GM12878 (cell line): ENCODE data around the gene GRIN2A. TPM values are rescaled to one million over a fixed set of nuclear protein-coding genes. Genes with fewer than 3 reads are reported as not detected.

Experiments
- ATF7 ChIP-seq: fragments of 450-650 bp; IDR thresholded peaks from 2 replicates; pipeline ENCODE4 v1.6.1; 2016; ENCODE audit warnings: low read depth, mild to moderate bottlenecking
- BACH1 ChIP-seq: fragments of 450-650 bp; IDR thresholded peaks from 2 replicates; pipeline ENCODE4 v1.6.1; 2017; ENCODE audit warnings: mild to moderate bottlenecking, borderline replicate concordance
- BHLHE40 ChIP-seq, 2 experiments: fragments of 450-650 bp in 1 of 2; IDR thresholded peaks; 2 replicates each; pipeline ENCODE4 v1.6.1; 2011 to 2017; ENCODE audit warnings: low read depth in 2 of 2, borderline replicate concordance in 1 of 2, improper control_type of control experiment in 1 of 2, low read length in 1 of 2, mild to moderate bottlenecking in 1 of 2
- CBX3 ChIP-seq: fragments of 200-600 bp; sonication (generic); IDR thresholded peaks from 2 replicates; pipeline ENCODE4 v1.6.1; 2016; ENCODE audit warnings: low read depth, borderline replicate concordance
- CHD2 ChIP-seq: IDR thresholded peaks from 2 replicates; pipeline ENCODE4 v1.6.1; 2011; ENCODE audit warnings: low read depth, low read length, improper control_type of control experiment, borderline replicate concordance
- ELK1 ChIP-seq: IDR thresholded peaks from 2 replicates; pipeline ENCODE4 v1.6.1; 2012; ENCODE audit warnings: low read depth, low read length, improper control_type of control experiment
- ESRRA ChIP-seq: IDR thresholded peaks from 2 replicates; pipeline ENCODE4 v1.6.1; 2012; ENCODE audit warnings: mild to moderate bottlenecking, low read length, improper control_type of control experiment
- IKZF2 ChIP-seq, 2 experiments: fragments of 450-650 bp; IDR thresholded peaks; 2 replicates each; pipeline ENCODE4 v1.6.1; 2017; ENCODE audit warnings: mild to moderate bottlenecking in 2 of 2, moderate library complexity in 2 of 2
- IRF4 ChIP-seq: IDR thresholded peaks from 2 replicates; pipeline ENCODE4 v1.6.1; 2011; ENCODE audit warnings: low read depth, low read length
- MEF2A ChIP-seq: IDR thresholded peaks from 2 replicates; pipeline ENCODE4 v1.6.1; 2011; ENCODE audit warnings: low read depth, mild to moderate bottlenecking, low read length, moderate library complexity; ENCODE audit not compliant: insufficient read depth
- NFYA ChIP-seq: IDR thresholded peaks from 2 replicates; pipeline ENCODE4 v1.6.1; 2011; ENCODE audit warnings: low read depth, mild to moderate bottlenecking, low read length, improper control_type of control experiment, borderline replicate concordance
- POU2F2 ChIP-seq: IDR thresholded peaks from 3 replicates; pipeline ENCODE4 v1.6.1; 2011; ENCODE audit warnings: low read depth, mild to moderate bottlenecking, low read length, borderline replicate concordance
- REST ChIP-seq: IDR thresholded peaks from 2 replicates; pipeline ENCODE4 v1.6.1; 2012; ENCODE audit warnings: mild to moderate bottlenecking, low read depth, low read length
- SKIL ChIP-seq: fragments of 450-650 bp; IDR thresholded peaks from 2 replicates; pipeline ENCODE4 v1.6.1; 2017; ENCODE audit warnings: mild to moderate bottlenecking, low read depth, inconsistent platforms; ENCODE audit not compliant: poor library complexity, severe bottlenecking
- SMAD5 ChIP-seq: IDR thresholded peaks from 2 replicates; pipeline ENCODE4 v1.6.1; 2016; ENCODE audit warnings: antibody characterized with exemption, low read depth
- SREBF1 ChIP-seq: IDR thresholded peaks from 2 replicates; pipeline ENCODE4 v1.6.1; 2012; ENCODE audit warnings: mild to moderate bottlenecking, low read length
- ZNF217 ChIP-seq: fragments of 450-650 bp; IDR thresholded peaks from 2 replicates; pipeline ENCODE4 v1.6.1; 2017; ENCODE audit warnings: antibody characterized with exemption, mild to moderate bottlenecking
- ZNF687 ChIP-seq: fragments of 450-650 bp; IDR thresholded peaks from 2 replicates; pipeline ENCODE4 v1.6.1; 2017; ENCODE audit warnings: mild to moderate bottlenecking, moderate library complexity
- polyA plus RNA-seq, 11 experiments: library from polyadenylated mRNA; depleted of rRNA in 4 of 11; unstranded in 6 of 11; stranded (reverse) in 5 of 11; fragments of >200 nt; fragmentation: Nextera tagmentation in 4 of 11; fragmentation: Illumina TruSeq in 1 of 11; extraction: Ambion mirVana in 4 of 11; extraction: Trizol in 1 of 11; gene quantifications; 1 replicate in 1 of 11; 2 replicates in 10 of 11; pipeline versions ENCODE4 v1.2.1 to v1.2.3, GENCODE V29; 2011 to 2016; ENCODE audit warnings: inconsistent platforms in 2 of 11, missing spikeins in 2 of 11, low read depth in 1 of 11
- total RNA-seq, 4 experiments: library from RNA; depleted of rRNA in 3 of 4; stranded (reverse); fragments of >200 nt in 3 of 4; fragmentation: Illumina TruSeq in 1 of 4; extraction: Trizol in 1 of 4; gene quantifications; 2 replicates each; pipeline versions ENCODE4 v1.2.1 to v1.2.3, GENCODE V29; 2013 to 2021

The GRIN2A gene
- total and polyA plus RNA-seq, 10 of the 15 experiments (the other 5 are each of a cell fraction or from before 2014, with no cell fraction given): 2.4 to 13.3 (median 7.3) TPM

- TF ChIP-seq REST (no peak), ELK1 (no peak), IRF4 (no peak), SMAD5 (no peak), IKZF2 (IDR thresholded peaks at IDR 0.05) (no peak; a peak in 1 of 4 replicates), ATF7 (no peak), ZNF217 (no peak), ZNF687 (no peak), NFYA (no peak), SREBF1 (no peak), CHD2 (no peak), ESRRA (no peak), BHLHE40 (IDR thresholded peaks at IDR 0.05; ENCODE audit: borderline replicate concordance in 1 of 2, low read depth in 2 of 2, low read length in 1 of 2) (peak; percentile 24 to 38; a peak in 1 of 4 replicates), BACH1 (no peak), CBX3 (no peak), POU2F2 (no peak), SKIL (no peak), MEF2A (no peak)
Measured at GRCh38 chr16:10182222-10183053, at the start of gene GRIN2A (continued).
